Muscle of leg (tissue), 11 donors: ENCODE measurements around the gene JADE2. TPM values are rescaled to one million over a fixed set of nuclear protein-coding genes. Genes with fewer than 3 reads are reported as not detected.

Experiments used
- DNase-seq: peaks from one replicate; pipeline ENCODE4 v3.0.0; 2013
- H3K27ac ChIP-seq: one replicate; pipeline ENCODE4 v1.5.1; 2013; ENCODE audit warnings: mild to moderate bottlenecking, low read length, control low read depth
- H3K27me3 ChIP-seq: one replicate; pipeline ENCODE4 v1.6.1; 2013; ENCODE audit warnings: low read length; ENCODE audit not compliant: control insufficient read depth, insufficient read depth
- H3K36me3 ChIP-seq: one replicate; pipeline ENCODE4 v1.6.1; 2013; ENCODE audit warnings: low read length; ENCODE audit not compliant: control insufficient read depth, insufficient read depth
- H3K4me1 ChIP-seq: one replicate; pipeline ENCODE4 v1.6.1; 2013; ENCODE audit warnings: low read length; ENCODE audit not compliant: control insufficient read depth, insufficient read depth
- H3K4me3 ChIP-seq: one replicate; pipeline ENCODE4 v1.5.1; 2013; ENCODE audit warnings: low read length, control low read depth
- H3K9me3 ChIP-seq: replicated peaks from 2 replicates; pipeline ENCODE4 v1.6.1; 2013; ENCODE audit warnings: low read depth, low read length; ENCODE audit not compliant: control insufficient read depth
- WGBS: methylation state at CpG from one replicate; pipeline ENCODE4 v1.1.5; 2013; ENCODE audit warnings: missing lambda C conversion rate; ENCODE audit not compliant: insufficient coverage; 5-methylcytosine and 5-hydroxymethylcytosine counted together
- polyA plus RNA-seq, 8 donors: library from polyadenylated mRNA; unstranded; fragments of 120-200 nt; gene quantifications; one replicate each; pipeline versions ENCODE4 v1.2.1 to v1.2.3, GENCODE V29; 2013; ENCODE audit warnings: inconsistent platforms in 1 of 8, low replicate concordance in 1 of 8; ENCODE audit not compliant: insufficient read length in 8 of 8, insufficient read depth in 1 of 8
- total RNA-seq: library from RNA; stranded (reverse); fragments of 120-200 nt; gene quantifications from one replicate; pipeline ENCODE4 v1.2.4, GENCODE V29; 2013

Gene JADE2
- total and polyA plus RNA-seq, 9 donors = 0.67 to 2.3 (median 1.1) TPM

- Histone ChIP-seq H3K4me1 (peaks cover 14% of the 10 kb centered on the region), H3K4me3 (no peak overlapping the region), H3K27me3 (peaks cover 2% of the 10 kb centered on the region), H3K36me3 (no peaks in the 10 kb centered on the region), H3K9me3 (no peaks in the 10 kb centered on the region), H3K27ac (no peak overlapping the region)
- DNase-seq = peak; percentile 90
- WGBS = 23% methylated on average over 4 of the region's 4 CpGs
Measured at GRCh38 chr5:134541736-134542376, 16.4 kb downstream of the JADE2 start.

GRCh38 chr5:134543820-134544614 lies 18.5 kb downstream of the JADE2 start:
- Histone ChIP-seq H3K36me3 (no peaks in the 10 kb centered on the region), H3K4me1 (peaks cover 22% of the 10 kb centered on the region), H3K27ac (no peak overlapping the region), H3K27me3 (peaks cover 2% of the 10 kb centered on the region), H3K9me3 (no peaks in the 10 kb centered on the region), H3K4me3 (no peak overlapping the region)
- DNase-seq = no peak
- WGBS = 50% methylated on average over 5 of the region's 11 CpGs

GRCh38 chr5:134545070-134545868 lies 19.8 kb downstream of the JADE2 start:
- no peak overlapping the region for H3K4me3 ChIP-seq
- 23% methylated on average over 4 of the region's 10 CpGs for WGBS
- peaks cover 22% of the 10 kb centered on the region for H3K4me1 ChIP-seq
- no peaks in the 10 kb centered on the region for H3K9me3 ChIP-seq
- H3K36me3 ChIP-seq = no peaks in the 10 kb centered on the region
- H3K27ac ChIP-seq = peak overlapping the region; percentile 35
- DNase-seq = peak; percentile 92
- H3K27me3 ChIP-seq = peaks cover 2% of the 10 kb centered on the region

- Histone ChIP-seq H3K4me3 (no peak overlapping the region), H3K27me3 (no peaks in the 10 kb centered on the region), H3K4me1 (peaks cover 22% of the 10 kb centered on the region), H3K27ac (no peak overlapping the region), H3K9me3 (no peaks in the 10 kb centered on the region), H3K36me3 (no peaks in the 10 kb centered on the region)
- no CpG with 5 or more reads among the region's 2 CpGs for WGBS
- DNase-seq = peak; percentile 33
Measured at GRCh38 chr5:134547066-134547465, 21.6 kb downstream of the JADE2 start.

- Histone ChIP-seq H3K36me3 (no peaks in the 10 kb centered on the region), H3K4me1 (peaks cover 22% of the 10 kb centered on the region), H3K9me3 (no peaks in the 10 kb centered on the region), H3K27me3 (no peaks in the 10 kb centered on the region), H3K4me3 (no peak overlapping the region), H3K27ac (no peak overlapping the region)
- peak; percentile 46 for DNase-seq
- WGBS = 21% methylated on average over 2 of the region's 2 CpGs
Measured at GRCh38 chr5:134547579-134547978, 22.1 kb downstream of the JADE2 start.

GRCh38 chr5:134547999-134548658 lies 22.7 kb downstream of the JADE2 start:
- peaks cover 22% of the 10 kb centered on the region for H3K4me1 ChIP-seq
- H3K27ac ChIP-seq = no peak overlapping the region
- DNase-seq = no peak
- no peaks in the 10 kb centered on the region for H3K9me3 ChIP-seq
- no peaks in the 10 kb centered on the region for H3K27me3 ChIP-seq
- no peaks in the 10 kb centered on the region for H3K36me3 ChIP-seq
- H3K4me3 ChIP-seq = no peak overlapping the region
- WGBS = 62% methylated on average over 7 of the region's 13 CpGs

GRCh38 chr5:134549714-134550113 lies 24.2 kb downstream of the JADE2 start:
- H3K27ac ChIP-seq = no peak overlapping the region
- H3K4me3 ChIP-seq = no peak overlapping the region
- no peaks in the 10 kb centered on the region for H3K9me3 ChIP-seq
- H3K27me3 ChIP-seq = no peaks in the 10 kb centered on the region
- DNase-seq = no peak
- peaks cover 26% of the 10 kb centered on the region for H3K4me1 ChIP-seq
- WGBS = no CpG with 5 or more reads among the region's 3 CpGs
- H3K36me3 ChIP-seq = no peaks in the 10 kb centered on the region

- DNase-seq = no peak
- H3K4me1 ChIP-seq = peaks cover 28% of the 10 kb centered on the region
- H3K36me3 ChIP-seq = no peaks in the 10 kb centered on the region
- H3K4me3 ChIP-seq = no peak overlapping the region
- no peak overlapping the region for H3K27ac ChIP-seq
- H3K9me3 ChIP-seq = no peaks in the 10 kb centered on the region
- WGBS = 64% methylated on average over 6 of the region's 13 CpGs
- H3K27me3 ChIP-seq = no peaks in the 10 kb centered on the region
Measured at GRCh38 chr5:134550271-134551214, 25.1 kb downstream of the JADE2 start.

GRCh38 chr5:134551901-134552300 lies 26.4 kb downstream of the JADE2 start:
- Histone ChIP-seq H3K36me3 (no peaks in the 10 kb centered on the region), H3K4me1 (peaks cover 33% of the 10 kb centered on the region), H3K27me3 (no peaks in the 10 kb centered on the region), H3K4me3 (no peak overlapping the region), H3K27ac (no peak overlapping the region), H3K9me3 (no peaks in the 10 kb centered on the region)
- no peak for DNase-seq
- WGBS = 100% methylated on average over 1 of the region's 8 CpGs
